HepG2 (cell line): ENCODE results near the gene COLQ. TPM values are rescaled to one million over a fixed set of nuclear protein-coding genes. Genes with fewer than 3 reads are reported as not detected.
A peak's percentile ranks its signal among the peaks of the same experiment; 100 is the strongest.

Source experiments
- CSRNP2 ChIP-seq: sonication (generic); formaldehyde crosslinking; conservative IDR thresholded peaks from 2 replicates; pipeline ENCODE4 v1.8.0; 2022; ENCODE audit warnings: low read depth, missing genetic modification reagents
- JUNB ChIP-seq: sonication (generic); formaldehyde crosslinking; IDR thresholded peaks from 2 replicates; pipeline ENCODE4 v1.8.0; 2022; ENCODE audit warnings: missing genetic modification reagents, mild to moderate bottlenecking, borderline replicate concordance
- KLF9 ChIP-seq: IDR thresholded peaks from 2 replicates; pipeline ENCODE4 v1.6.1; 2016; ENCODE audit warnings: low read depth
- PAXIP1 ChIP-seq: sonication (generic); formaldehyde crosslinking; conservative IDR thresholded peaks from 2 replicates; pipeline ENCODE4 v1.4.0; 2020; ENCODE audit warnings: mild to moderate bottlenecking, missing genetic modification reagents, moderate library complexity
- PPARG ChIP-seq: conservative IDR thresholded peaks from 2 replicates; pipeline ENCODE4 v1.6.1; 2016; ENCODE audit warnings: missing biosample characterization, missing genetic modification reagents
- PRDM15 ChIP-seq: sonication (generic); formaldehyde crosslinking; IDR thresholded peaks from 2 replicates; pipeline ENCODE4 v1.4.0; 2020; ENCODE audit warnings: missing genetic modification reagents
- RXRA ChIP-seq: sonication (generic); formaldehyde crosslinking; IDR thresholded peaks from 2 replicates; pipeline ENCODE4 v1.5.1; 2020; ENCODE audit warnings: missing genetic modification reagents
- SKIL ChIP-seq: sonication (generic); formaldehyde crosslinking; IDR thresholded peaks from 2 replicates; pipeline ENCODE4 v1.8.0; 2022; ENCODE audit warnings: missing genetic modification reagents, mild to moderate bottlenecking, moderate library complexity, borderline replicate concordance
- SNRNP70 ChIP-seq: fragments of 200-400 bp; formaldehyde crosslinking; IDR thresholded peaks from 2 replicates; pipeline ENCODE4 v1.6.1; 2017; ENCODE audit warnings: mild to moderate bottlenecking, low read depth, low read length, moderate library complexity
- TEAD3 ChIP-seq: optimal IDR thresholded peaks from 2 replicates; pipeline ENCODE3; 2016; ENCODE audit warnings: borderline replicate concordance
- TP53 ChIP-seq: sonication (generic); formaldehyde crosslinking; conservative IDR thresholded peaks from 2 replicates; pipeline ENCODE4 v1.4.0; 2020; ENCODE audit warnings: missing genetic modification reagents
- ZFAT ChIP-seq: sonication (generic); formaldehyde crosslinking; conservative IDR thresholded peaks from 2 replicates; pipeline ENCODE4 v1.8.1; 2023; ENCODE audit warnings: missing genetic modification reagents, inconsistent platforms
- ZNF264 ChIP-seq: sonication (generic); formaldehyde crosslinking; IDR thresholded peaks from 2 replicates; pipeline ENCODE4 v1.4.0; 2020; ENCODE audit warnings: missing genetic modification reagents
- ZNF569 ChIP-seq: sonication (generic); formaldehyde crosslinking; IDR thresholded peaks from 2 replicates; pipeline ENCODE4 v1.5.0; 2020; ENCODE audit warnings: mild to moderate bottlenecking, missing genetic modification reagents, moderate library complexity, borderline replicate concordance
- ZNF784 ChIP-seq: sonication (generic); formaldehyde crosslinking; IDR thresholded peaks from 2 replicates; pipeline ENCODE4 v1.5.1; 2020; ENCODE audit warnings: missing genetic modification reagents, mild to moderate bottlenecking, borderline replicate concordance
- ZNF792 ChIP-seq: IDR thresholded peaks from 2 replicates; pipeline ENCODE4 v1.6.1; 2016
- ZZZ3 ChIP-seq: sonication (generic); formaldehyde crosslinking; IDR thresholded peaks from 2 replicates; pipeline ENCODE4 v1.4.0; 2020; ENCODE audit warnings: missing genetic modification reagents, mild to moderate bottlenecking, borderline replicate concordance
- polyA plus RNA-seq, 8 experiments: library from polyadenylated mRNA; depleted of rRNA in 3 of 8; stranded (reverse) in 7 of 8; unstranded in 1 of 8; fragments of >200 nt; fragmentation: Illumina TruSeq in 4 of 8; extraction: Trizol in 4 of 8; gene quantifications; 2 replicates each; pipeline versions ENCODE4 v1.2.1 to v1.2.3, GENCODE V29; 2011 to 2016; ENCODE audit warnings: low read depth in 4 of 8, missing spikeins in 1 of 8, mixed read lengths in 1 of 8; ENCODE audit not compliant: insufficient read depth in 1 of 8
- total RNA-seq, 5 experiments: library from RNA; depleted of rRNA; stranded (reverse); fragments of >200 nt; fragmentation: Illumina TruSeq; extraction: Trizol; gene quantifications; 2 replicates each; pipeline ENCODE4 v1.2.3, GENCODE V29; 2016; ENCODE audit warnings: low read depth in 1 of 5

COLQ gene
- total and polyA plus RNA-seq, 2 of the 13 experiments (the other 11 are each of a cell fraction or from before 2014, with no cell fraction given): 0.31 to 0.46 TPM

GRCh38 chr3:15427182-15427880, 94.2 kb downstream of the COLQ start, which contains the start of the genes EAF1 and METTL6 (continued):
- peak; percentile 43; the same call in 1 of the 2 replicates for TF ChIP-seq RXRA (CRISPR knock-in tag)
- TF ChIP-seq SNRNP70: no peak
- TF ChIP-seq ZNF569 (CRISPR knock-in tag): 0 out of 2 replicates have a peak, but pooled peaks have one; percentile 27
- TF ChIP-seq KLF9: 0 out of 2 replicates have a peak, but pooled peaks have one; percentile 69
- TF ChIP-seq PPARG (CRISPR knock-in tag): 0 out of 2 replicates have a peak, but pooled peaks have one; percentile 7
- no peak for TF ChIP-seq JUNB (CRISPR knock-in tag)
- TF ChIP-seq ZZZ3 (CRISPR knock-in tag): no peak
- TF ChIP-seq PAXIP1 (CRISPR knock-in tag): peak; percentile 7; the same call in 1 of the 2 replicates
- no peak for TF ChIP-seq PRDM15 (CRISPR knock-in tag)
- TF ChIP-seq ZFAT (CRISPR knock-in tag): no peak
- TF ChIP-seq ZNF784 (CRISPR knock-in tag): peak; percentile 28; the same call in 1 of the 2 replicates
- 0 out of 2 replicates have a peak, but pooled peaks have one; percentile 62 for TF ChIP-seq ZNF264 (CRISPR knock-in tag)
- TF ChIP-seq TP53: no peak
- TF ChIP-seq CSRNP2 (CRISPR knock-in tag): no peak
- TF ChIP-seq TEAD3 (CRISPR knock-in tag): no peak
- TF ChIP-seq ZNF792 (CRISPR knock-in tag): no peak; the same call in 1 of the 2 replicates
- no peak for TF ChIP-seq SKIL (CRISPR knock-in tag)
